GM12875 (cell line): ENCODE measurements around the gene ZNF335.

Source experiments
- H3K4me3 ChIP-seq: one replicate; pipeline ENCODE4 v1.5.1; 2011; ENCODE audit warnings: low read depth, low read length, control low read depth
- CTCF ChIP-seq: IDR thresholded peaks from 2 replicates; pipeline ENCODE4 v1.5.1; 2011; ENCODE audit warnings: low read depth, mild to moderate bottlenecking, control low read depth, inconsistent platforms, low read length, moderate library complexity, borderline replicate concordance; ENCODE audit not compliant: insufficient read depth

The ZNF335 gene

GRCh38 chr20:45919542-45920399 lies 52.2 kb downstream of the ZNF335 start:
- no peak for TF ChIP-seq CTCF
- H3K4me3 ChIP-seq, result no peak overlapping the region

DNA sequence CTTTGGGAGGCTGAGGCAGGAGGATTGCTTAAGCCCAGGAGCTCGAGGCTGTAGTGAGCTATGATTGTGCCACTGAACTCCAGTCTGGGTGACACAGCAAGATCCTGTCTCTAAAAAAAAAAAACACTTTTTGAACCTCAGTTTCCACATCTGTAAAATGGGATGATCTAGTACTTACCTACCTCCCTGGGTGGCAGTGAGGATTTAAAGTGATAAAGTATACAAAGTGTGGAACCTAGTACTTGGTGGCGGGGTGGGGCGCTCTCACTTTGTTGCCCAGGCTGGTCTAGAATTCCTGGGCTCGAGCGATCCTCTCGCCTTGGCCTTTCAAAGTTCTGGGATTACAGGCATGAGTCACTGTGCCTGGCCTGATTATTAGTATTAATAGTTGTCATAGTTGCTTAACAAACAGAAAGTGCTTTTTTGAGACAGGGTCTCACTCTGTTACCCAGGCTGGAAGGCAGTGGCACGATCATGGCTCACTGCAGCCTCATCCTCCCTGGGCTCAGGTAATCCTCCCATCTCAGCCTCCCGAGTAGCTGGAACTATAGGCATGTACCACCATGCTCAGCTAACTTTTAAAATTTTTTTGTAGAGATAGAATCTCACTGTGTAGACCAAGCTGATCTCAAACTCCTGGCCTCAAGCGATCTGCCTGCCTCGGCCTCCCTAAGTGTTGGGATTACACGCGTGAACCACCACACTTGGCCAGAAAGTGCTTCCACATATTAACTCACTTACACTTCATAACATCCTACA lies 53.0 kb downstream of the ZNF335 start:
- TF ChIP-seq CTCF, result no peak
- no peak overlapping the region for H3K4me3 ChIP-seq

DNA sequence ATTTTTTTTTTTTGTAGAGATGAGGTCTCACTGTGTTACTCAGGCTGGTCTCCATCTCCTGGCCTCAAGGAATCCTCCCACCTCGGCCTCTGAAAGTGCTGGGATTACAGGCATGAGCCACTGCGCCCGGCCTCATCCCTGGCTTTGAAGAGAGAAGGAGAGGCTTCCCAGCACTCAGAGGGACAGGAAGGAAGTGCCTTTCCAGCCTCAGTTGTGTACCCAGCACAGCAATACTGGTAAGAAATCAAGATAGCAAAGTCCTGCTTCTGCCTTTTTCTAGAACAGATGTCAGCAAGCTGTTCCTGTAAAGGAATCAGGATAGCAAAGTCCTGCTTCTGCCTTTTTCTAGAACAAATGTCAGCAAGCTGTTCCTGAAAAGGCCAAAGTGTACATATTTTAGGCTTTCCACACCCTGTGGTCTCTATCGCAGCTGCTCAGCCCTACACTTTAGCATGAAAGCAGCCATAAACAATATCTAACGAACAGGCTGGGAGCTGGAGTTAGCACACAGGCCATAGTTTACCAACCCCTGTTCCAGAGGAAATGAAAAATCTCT lies 53.7 kb downstream of the ZNF335 start:
- no peak for TF ChIP-seq CTCF

DNA sequence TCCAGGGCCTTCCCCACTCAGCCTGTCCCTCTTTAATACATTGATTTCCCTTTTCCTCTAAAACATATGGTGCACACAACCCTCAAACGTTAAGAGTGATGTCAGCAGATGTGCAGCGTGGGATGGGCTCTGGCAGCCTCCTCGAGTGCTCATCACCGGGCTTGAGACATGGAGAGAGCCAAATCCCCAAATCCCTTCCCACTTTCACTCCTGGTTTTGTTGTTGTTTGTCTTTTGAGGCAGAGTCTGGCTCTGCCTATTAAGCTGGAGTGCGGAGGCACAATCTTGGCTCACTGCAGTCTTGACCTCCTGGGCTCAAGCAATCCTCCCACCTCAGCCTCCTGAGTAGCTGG lies 54.2 kb downstream of the ZNF335 start:
- no peak for TF ChIP-seq CTCF
- H3K4me3 ChIP-seq, result no peak overlapping the region

More for the DNA sequence above, 53.7 kb downstream of the ZNF335 start:
- H3K4me3 ChIP-seq, result no peak overlapping the region

- H3K4me3 ChIP-seq, result no peak overlapping the region
- TF ChIP-seq CTCF, result no peak
Observed at GRCh38 chr20:45913116-45913515, 58.9 kb downstream of the ZNF335 start.

- no peak overlapping the region for H3K4me3 ChIP-seq
- TF ChIP-seq CTCF, result no peak
Observed at GRCh38 chr20:45912344-45912682, 59.7 kb downstream of the ZNF335 start.
